Measurements from ENCODE around the gene GIMAP1.

The GIMAP1 gene

GRCh38 chr7:150734254-150734653 lies 17.8 kb downstream of the GIMAP1 start:
- TF ChIP-seq MAX (IDR thresholded peaks at IDR 0.05) (no peak), REST (IDR thresholded peaks at IDR 0.05; ENCODE audit: low read depth) (no peak), FOXM1 (IDR thresholded peaks at IDR 0.05; ENCODE audit: borderline replicate concordance, low read depth) (no peak), TCF12 (IDR thresholded peaks at IDR 0.05; ENCODE audit: low read depth) (no peak), NFIC (IDR thresholded peaks at IDR 0.05) (no peak), YY1 (IDR thresholded peaks at IDR 0.05; ENCODE audit: low read depth) (no peak), EP300 (IDR thresholded peaks at IDR 0.05; ENCODE audit: borderline replicate concordance) (no peak), ZBTB7A (IDR thresholded peaks at IDR 0.05; ENCODE audit: low read depth) (no peak), RAD21 (IDR thresholded peaks at IDR 0.05; ENCODE audit: low read depth) (no peak), CREB1 (IDR thresholded peaks at IDR 0.05; ENCODE audit: low read depth) (no peak), TEAD4 (IDR thresholded peaks at IDR 0.05) (no peak)
- TF ChIP-seq, protein P1, sequence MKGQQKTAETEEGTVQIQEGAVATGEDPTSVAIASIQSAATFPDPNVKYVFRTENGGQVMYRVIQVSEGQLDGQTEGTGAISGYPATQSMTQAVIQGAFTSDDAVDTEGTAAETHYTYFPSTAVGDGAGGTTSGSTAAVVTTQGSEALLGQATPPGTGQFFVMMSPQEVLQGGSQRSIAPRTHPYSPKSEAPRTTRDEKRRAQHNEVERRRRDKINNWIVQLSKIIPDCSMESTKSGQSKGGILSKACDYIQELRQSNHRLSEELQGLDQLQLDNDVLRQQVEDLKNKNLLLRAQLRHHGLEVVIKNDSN (IDR thresholded peaks at IDR 0.05): no peak

DNA sequence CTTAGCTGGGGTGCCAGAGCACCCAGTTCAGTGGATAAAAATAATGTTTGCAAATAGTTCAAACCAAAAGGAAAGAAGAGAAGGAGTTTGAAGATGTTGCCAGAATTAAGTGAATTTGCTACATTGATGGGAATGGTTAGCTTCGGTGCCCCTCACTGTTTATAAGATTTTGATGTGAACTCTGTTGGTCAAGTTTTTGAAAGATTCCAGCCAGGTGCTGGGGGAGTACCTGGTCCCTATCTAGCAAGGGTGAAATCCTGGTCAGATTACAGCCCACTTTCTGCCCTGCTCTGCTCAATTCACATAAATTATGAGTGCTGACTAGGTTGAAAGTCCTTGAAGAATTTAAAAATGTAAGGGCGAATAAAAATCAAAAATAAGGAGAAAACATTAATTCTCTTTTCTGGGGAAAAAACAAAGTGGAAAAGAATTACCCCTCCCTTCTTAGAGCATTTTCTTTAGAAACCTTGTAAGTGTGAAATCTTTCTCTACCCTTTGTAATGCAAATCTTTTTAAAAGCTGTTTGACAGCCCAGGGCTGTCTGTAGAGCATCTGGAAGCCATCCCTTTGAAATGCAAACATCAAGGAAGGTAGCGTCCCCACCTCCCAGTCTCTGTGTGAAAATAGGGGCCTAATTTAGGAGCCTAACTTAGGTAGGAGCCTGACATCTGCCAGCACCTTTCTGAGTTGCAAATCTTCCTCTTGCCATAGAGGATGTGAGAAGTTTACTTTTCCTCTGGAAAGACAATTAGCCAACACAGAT lies 19.4 kb downstream of the GIMAP1 start:
- TF ChIP-seq ZBTB7A (IDR thresholded peaks at IDR 0.05; ENCODE audit: low read depth) (no peak), EP300 (IDR thresholded peaks at IDR 0.05; ENCODE audit: borderline replicate concordance) (no peak), RAD21 (IDR thresholded peaks at IDR 0.05; ENCODE audit: low read depth) (no peak)

- no peak for TF ChIP-seq EP300 (IDR thresholded peaks at IDR 0.05; ENCODE audit: borderline replicate concordance)
- no peak for TF ChIP-seq TCF12 (IDR thresholded peaks at IDR 0.05; ENCODE audit: low read depth)
- TF ChIP-seq CREB1 (IDR thresholded peaks at IDR 0.05; ENCODE audit: low read depth): no peak
- TF ChIP-seq NFIC (IDR thresholded peaks at IDR 0.05): no peak
- TF ChIP-seq, protein P1 (IDR thresholded peaks at IDR 0.05): no peak
- TF ChIP-seq CEBPB (IDR thresholded peaks at IDR 0.05): no peak
- TF ChIP-seq REST (IDR thresholded peaks at IDR 0.05; ENCODE audit: low read depth): no peak
- TF ChIP-seq FOXM1 (IDR thresholded peaks at IDR 0.05; ENCODE audit: borderline replicate concordance, low read depth): no peak
- no peak for TF ChIP-seq EGR1 (IDR thresholded peaks at IDR 0.05)
- no peak for TF ChIP-seq RAD21 (IDR thresholded peaks at IDR 0.05; ENCODE audit: low read depth)
- TF ChIP-seq TAF1 (IDR thresholded peaks at IDR 0.05; ENCODE audit: low read depth): no peak
- no peak for TF ChIP-seq TEAD4 (IDR thresholded peaks at IDR 0.05)
- no peak for TF ChIP-seq YY1 (IDR thresholded peaks at IDR 0.05; ENCODE audit: low read depth)
- no peak for TF ChIP-seq MAX (IDR thresholded peaks at IDR 0.05)
- TF ChIP-seq ZBTB7A (IDR thresholded peaks at IDR 0.05; ENCODE audit: low read depth): no peak
These were observed 20.5 kb downstream of the GIMAP1 start for GRCh38 chr7:150736864-150737263.

GRCh38 chr7:150737265-150738055 lies 21.0 kb downstream of the GIMAP1 start, which contains the start of gene GIMAP5:
TSS of gene GIMAP5 (plus strand) at chr7:150737418. CDS start at chr7:150740885, 3,467 bp downstream.
- no peak for TF ChIP-seq CREB1 (IDR thresholded peaks at IDR 0.05; ENCODE audit: low read depth)
- TF ChIP-seq EGR1 (IDR thresholded peaks at IDR 0.05): no peak
- TF ChIP-seq MAX (IDR thresholded peaks at IDR 0.05): no peak
- TF ChIP-seq TAF1 (IDR thresholded peaks at IDR 0.05; ENCODE audit: low read depth): no peak
- TF ChIP-seq TEAD4 (IDR thresholded peaks at IDR 0.05): no peak
- TF ChIP-seq FOXM1 (IDR thresholded peaks at IDR 0.05; ENCODE audit: borderline replicate concordance, low read depth): no peak
- TF ChIP-seq TCF12 (IDR thresholded peaks at IDR 0.05; ENCODE audit: low read depth): no peak
- TF ChIP-seq YY1 (IDR thresholded peaks at IDR 0.05; ENCODE audit: low read depth): no peak
- no peak for TF ChIP-seq NFIC (IDR thresholded peaks at IDR 0.05)
- TF ChIP-seq EP300 (IDR thresholded peaks at IDR 0.05; ENCODE audit: borderline replicate concordance): no peak
- no peak for TF ChIP-seq ZBTB7A (IDR thresholded peaks at IDR 0.05; ENCODE audit: low read depth)
- no peak for TF ChIP-seq CEBPB (IDR thresholded peaks at IDR 0.05)
- TF ChIP-seq REST (IDR thresholded peaks at IDR 0.05; ENCODE audit: low read depth): no peak
- no peak for TF ChIP-seq RAD21 (IDR thresholded peaks at IDR 0.05; ENCODE audit: low read depth)
- TF ChIP-seq, protein P1 (IDR thresholded peaks at IDR 0.05): no peak
